ENCODE measurements around the gene DDX42. TPM values are rescaled to one million over a fixed set of nuclear protein-coding genes. Genes with fewer than 3 reads are reported as not detected.

The DDX42 gene
- 100 to 1,000 TPM; 173 to 203 TPM for total RNA-seq
- 124 TPM for polyA plus RNA-seq (ENCODE audit: insufficient read depth, low read depth, low replicate concordance)
- long read RNA-seq, donor 1, full-length matches to known transcripts = 88 of 88 reads
- long read RNA-seq, donor 1, partial matches to known transcripts = 0 of 88 reads
- long read RNA-seq, donor 1, other reads (novel, unspliced or antisense) = 0 of 88 reads
- long read RNA-seq, donor 2, transcript DDX42-214 (1 exons, 2,244 nt) = major isoform, 27 of 29 reads
- long read RNA-seq, donor 2, partial matches to known transcripts = 0 of 29 reads
- long read RNA-seq, donor 2, other reads (novel, unspliced or antisense) = 0 of 29 reads

GRCh38 chr17:63774141-63774968 is at the start of gene DDX42:
TSS of gene DDX42 (plus strand) at chr17:63774170. CDS start at chr17:63787050, 12,880 bp downstream.
- peak within 1 kb of the TSS; percentile 78 to 99 for H3K4me3 ChIP-seq
- intact Hi-C loops (cut with DNase I; ENCODE audit: low total_unique reads) = loop anchor here (10.0 kb wide), 1 partner anchor 50 kb away; the partner anchor contains the start of genes FTSJ3 and PSMC5
- TF ChIP-seq POLR2A (IDR thresholded peaks at IDR 0.05) = no peak
- TF ChIP-seq CTCF (IDR thresholded peaks at IDR 0.05) = no peak
- no peaks in the 10 kb centered on the region for H3K36me3 ChIP-seq (ENCODE audit: low read depth, missing control alignments)
- WGBS, 2 donors = 0% methylated on average over 11 to 36 of the region's 67 CpGs
- DNase-seq = peak; percentile 48
- peak within 1 kb of the TSS; percentile 97 to 99 for H3K27ac ChIP-seq
- H3K9me3 ChIP-seq = no peaks in the 10 kb centered on the region
- peaks cover 19% of the 10 kb centered on the region for H3K4me1 ChIP-seq
- no peaks in the 10 kb centered on the region for H3K27me3 ChIP-seq

GRCh38 chr17:63735691-63736090 is 38.3 kb upstream of the DDX42 start:
- WGBS, 2 donors = 94 to 96% methylated on average over 8 of the region's 8 CpGs

GRCh38 chr17:63740464-63741142 is 33.4 kb upstream of the DDX42 start:
- no peak for TF ChIP-seq CTCF (IDR thresholded peaks at IDR 0.05)
- TF ChIP-seq POLR2A (IDR thresholded peaks at IDR 0.05) = no peak
- DNase-seq = no peak
- WGBS, 2 donors = 26 to 31% methylated on average over 12 of the region's 12 CpGs
- Histone ChIP-seq H3K9me3 (no peaks in the 10 kb centered on the region), H3K27me3 (no peaks in the 10 kb centered on the region), H3K4me1 (peaks cover 7% of the 10 kb centered on the region), H3K4me3 (peak overlapping the region; percentile 77 to 80), H3K27ac (peak overlapping the region; percentile 66 to 87), H3K36me3 (ENCODE audit: low read depth, missing control alignments) (no peaks in the 10 kb centered on the region)
- intact Hi-C loops (cut with DNase I; ENCODE audit: low total_unique reads) = no loop called here

More at GRCh38 chr17:63735691-63736090, 38.3 kb upstream of the DDX42 start:
- H3K9me3 ChIP-seq = no peaks in the 10 kb centered on the region
- intact Hi-C loops (cut with DNase I; ENCODE audit: low total_unique reads) = no loop called here
- H3K27ac ChIP-seq = no peak overlapping the region
- H3K4me3 ChIP-seq = no peak overlapping the region
- no peak for DNase-seq
- H3K4me1 ChIP-seq = peaks cover 6% of the 10 kb centered on the region
- H3K36me3 ChIP-seq (ENCODE audit: low read depth, missing control alignments) = no peaks in the 10 kb centered on the region
- no peaks in the 10 kb centered on the region for H3K27me3 ChIP-seq
- TF ChIP-seq CTCF (IDR thresholded peaks at IDR 0.05) = no peak
- TF ChIP-seq POLR2A (IDR thresholded peaks at IDR 0.05) = no peak

- Histone ChIP-seq H3K9me3 (no peaks in the 10 kb centered on the region), H3K27me3 (no peaks in the 10 kb centered on the region), H3K36me3 (ENCODE audit: low read depth, missing control alignments) (no peaks in the 10 kb centered on the region), H3K4me1 (peaks cover 7% of the 10 kb centered on the region), H3K4me3 (peak overlapping the region; percentile 77 to 80), H3K27ac (peak overlapping the region; percentile 66 to 87)
- no peak for DNase-seq
- intact Hi-C loops (cut with DNase I; ENCODE audit: low total_unique reads) = no loop called here
- TF ChIP-seq POLR2A (IDR thresholded peaks at IDR 0.05) = no peak
- no peak for TF ChIP-seq CTCF (IDR thresholded peaks at IDR 0.05)
- WGBS, 2 donors = 0% methylated on average over 5 to 14 of the region's 14 CpGs
Measured at GRCh38 chr17:63741143-63741407, 32.9 kb upstream of the DDX42 start.

Data from testis (tissue), 5 donors.